Transverse colon (tissue), 4 donors: ENCODE measurements around the gene NKAIN2. TPM values are rescaled to one million over a fixed set of nuclear protein-coding genes. Genes with fewer than 3 reads are reported as not detected.

Experiments
- DNase-seq: peaks from one replicate; pipeline ENCODE4 v3.0.0-alpha.2; 2019
- H3K27ac ChIP-seq, 4 donors: fragments of 200-600 bp; sonication (generic); 2 replicates each; pipeline ENCODE4 v1.5.1; 2016 to 2018; ENCODE audit warnings: inconsistent platforms in 4 of 4
- H3K27me3 ChIP-seq: fragments of 200-600 bp; sonication (generic); 2 replicates; pipeline ENCODE4 v1.5.1; 2017; ENCODE audit warnings: inconsistent platforms
- H3K36me3 ChIP-seq, 4 donors: fragments of 200-600 bp; sonication (generic); 2 replicates each; pipeline ENCODE4 v1.5.1; 2017 to 2019; ENCODE audit warnings: inconsistent platforms in 4 of 4
- H3K4me1 ChIP-seq, 4 donors: fragments of 200-600 bp; sonication (generic); 2 replicates each; pipeline ENCODE4 v1.5.1; 2017 to 2020; ENCODE audit warnings: inconsistent platforms in 4 of 4
- H3K4me3 ChIP-seq, 4 donors: fragments of 200-600 bp; sonication (generic); 1 replicate in 1 of 4; 2 replicates in 3 of 4; pipeline versions ENCODE4 v1.5.1 to v1.6.1; 2017 to 2019; ENCODE audit warnings: inconsistent platforms in 4 of 4
- H3K9me3 ChIP-seq, 2 donors: fragments of 200-600 bp; sonication (generic); 2 replicates each; pipeline ENCODE4 v1.5.1; 2017 to 2019; ENCODE audit warnings: inconsistent platforms in 2 of 2
- EP300 ChIP-seq: sonication (generic); formaldehyde crosslinking; IDR thresholded peaks from one replicate; pipeline ENCODE4 v1.6.1; 2017; ENCODE audit warnings: antibody characterized with exemption, low read depth
- POLR2A ChIP-seq: fragments of 450-650 bp; IDR thresholded peaks from one replicate; pipeline ENCODE4 v1.6.1; 2016; ENCODE audit warnings: antibody characterized with exemption, mild to moderate bottlenecking, moderate library complexity
- POLR2AphosphoS5 ChIP-seq, 3 donors: sonication (generic); formaldehyde crosslinking; IDR thresholded peaks; one replicate each; pipeline ENCODE4 v1.6.1; 2016; ENCODE audit warnings: antibody characterized with exemption in 3 of 3
- whole genome bisulfite sequencing, 2 donors: methylation state at CpG; one replicate each; pipeline ENCODE4 v1.1.5; 2018; ENCODE audit warnings: low coverage in 1 of 2; 5-methylcytosine and 5-hydroxymethylcytosine counted together
- in situ Hi-C, 4 donors: fragments of 200-750 bp; cut with MboI; loops; one replicate each; pipeline versions ENCODE4 v1.15.0 to v1.15.1; 2017; ENCODE audit warnings: low sequenced_read_pairs in 3 of 4, low pct_ligation_motif_present in 1 of 4, low pct_unique_long_range_greater_than_20kb in 1 of 4
- intact Hi-C: fragments of 100-400 bp; cut with DNase I; formaldehyde crosslinking; loops from one replicate; pipeline ENCODE4 v1.15.1; 2023; ENCODE audit warnings: low total_unique reads
- total RNA-seq, 4 donors: library from RNA; depleted of rRNA; stranded (reverse); fragments of >200 nt; gene quantifications; one replicate each; pipeline ENCODE4 v1.1.0, GENCODE V29; 2016
- TF ChIP-seq, protein P1 (sequence below), 5 experiments: fragments of 200-600 bp in 3 of 5; fragments of 450-650 bp in 2 of 5; sonication (generic) in 3 of 5; IDR thresholded peaks; 1 replicate in 2 of 5; 2 replicates in 3 of 5; pipeline ENCODE4 v1.5.1; 2016 to 2017; ENCODE audit warnings: antibody characterized with exemption in 5 of 5, inconsistent platforms in 3 of 5, mild to moderate bottlenecking in 2 of 5, moderate library complexity in 1 of 5

Gene NKAIN2
- total RNA-seq, 4 donors from 2014 or later: 0.32 TPM; not detected in 3

- no peaks in the 10 kb centered on the region for H3K4me1 ChIP-seq
- H3K9me3 ChIP-seq: no peaks in the 10 kb centered on the region
- H3K27me3 ChIP-seq: no peaks in the 10 kb centered on the region
- no peak overlapping the region for H3K27ac ChIP-seq
- no peaks in the 10 kb centered on the region for H3K36me3 ChIP-seq
- no peak for DNase-seq
- no peak overlapping the region for H3K4me3 ChIP-seq
- intact Hi-C loops (no loop called here), in situ Hi-C loops (no loop called here)
- 89 to 94% methylated on average over 6 to 7 of the region's 7 CpGs for WGBS, 2 donors
- TF ChIP-seq, protein P1, sequence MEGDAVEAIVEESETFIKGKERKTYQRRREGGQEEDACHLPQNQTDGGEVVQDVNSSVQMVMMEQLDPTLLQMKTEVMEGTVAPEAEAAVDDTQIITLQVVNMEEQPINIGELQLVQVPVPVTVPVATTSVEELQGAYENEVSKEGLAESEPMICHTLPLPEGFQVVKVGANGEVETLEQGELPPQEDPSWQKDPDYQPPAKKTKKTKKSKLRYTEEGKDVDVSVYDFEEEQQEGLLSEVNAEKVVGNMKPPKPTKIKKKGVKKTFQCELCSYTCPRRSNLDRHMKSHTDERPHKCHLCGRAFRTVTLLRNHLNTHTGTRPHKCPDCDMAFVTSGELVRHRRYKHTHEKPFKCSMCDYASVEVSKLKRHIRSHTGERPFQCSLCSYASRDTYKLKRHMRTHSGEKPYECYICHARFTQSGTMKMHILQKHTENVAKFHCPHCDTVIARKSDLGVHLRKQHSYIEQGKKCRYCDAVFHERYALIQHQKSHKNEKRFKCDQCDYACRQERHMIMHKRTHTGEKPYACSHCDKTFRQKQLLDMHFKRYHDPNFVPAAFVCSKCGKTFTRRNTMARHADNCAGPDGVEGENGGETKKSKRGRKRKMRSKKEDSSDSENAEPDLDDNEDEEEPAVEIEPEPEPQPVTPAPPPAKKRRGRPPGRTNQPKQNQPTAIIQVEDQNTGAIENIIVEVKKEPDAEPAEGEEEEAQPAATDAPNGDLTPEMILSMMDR (IDR thresholded peaks at IDR 0.05): no peak
- TF ChIP-seq POLR2A (no peak), POLR2AphosphoS5 (IDR thresholded peaks at IDR 0.05) (no peak), EP300 (no peak)
Measured at GRCh38 chr6:124430740-124431318, 627.2 kb downstream of the NKAIN2 start.

DNA sequence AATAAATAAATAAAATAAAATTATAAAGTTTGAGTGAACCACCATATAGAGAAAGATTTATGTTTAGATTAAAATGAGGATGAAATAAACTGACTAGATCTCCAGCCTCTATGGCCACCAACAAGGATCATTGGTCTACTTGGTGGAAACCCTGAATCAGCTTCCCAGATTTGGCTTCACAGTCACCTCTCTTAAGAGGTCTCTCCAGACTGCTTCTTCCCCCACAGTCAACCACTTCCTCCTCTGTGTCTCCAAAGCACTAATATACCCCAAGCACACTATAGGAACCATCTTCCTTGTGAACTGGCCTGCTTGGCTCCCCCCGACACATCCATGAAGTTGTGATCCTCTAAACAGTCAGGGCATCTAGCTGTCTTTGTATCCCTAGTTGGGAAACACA, 629.0 kb downstream of the NKAIN2 start:
- TF ChIP-seq EP300: no peak
- TF ChIP-seq, protein P1 (IDR thresholded peaks at IDR 0.05): no peak
- TF ChIP-seq POLR2AphosphoS5 (IDR thresholded peaks at IDR 0.05): no peak
- no peak for TF ChIP-seq POLR2A
- 80% methylated on average over 1 of the region's 1 CpG; no CpG with 5 or more reads in 1 of the 2 donors for WGBS, 2 donors
- H3K27me3 ChIP-seq: no peaks in the 10 kb centered on the region
- no peaks in the 10 kb centered on the region for H3K9me3 ChIP-seq
- no peak overlapping the region for H3K27ac ChIP-seq
- no peaks in the 10 kb centered on the region for H3K4me1 ChIP-seq
- in situ Hi-C loops: no loop called here
- DNase-seq: no peak
- intact Hi-C loops: no loop called here
- H3K4me3 ChIP-seq: no peak overlapping the region
- no peaks in the 10 kb centered on the region for H3K36me3 ChIP-seq

- no peaks in the 10 kb centered on the region for H3K36me3 ChIP-seq
- in situ Hi-C loops: no loop called here
- H3K9me3 ChIP-seq: no peaks in the 10 kb centered on the region
- DNase-seq: no peak
- no peaks in the 10 kb centered on the region for H3K27me3 ChIP-seq
- no peak overlapping the region for H3K27ac ChIP-seq
- TF ChIP-seq EP300: no peak
- no peak for TF ChIP-seq POLR2A
- TF ChIP-seq, protein P1 (IDR thresholded peaks at IDR 0.05): no peak
- TF ChIP-seq POLR2AphosphoS5 (IDR thresholded peaks at IDR 0.05): no peak
- WGBS, 2 donors: 74 to 78% methylated on average over 4 to 6 of the region's 6 CpGs
- no peak overlapping the region for H3K4me3 ChIP-seq
- H3K4me1 ChIP-seq: no peaks in the 10 kb centered on the region
- intact Hi-C loops: no loop called here
Measured at GRCh38 chr6:124433387-124434160, 629.9 kb downstream of the NKAIN2 start.

- TF ChIP-seq, protein P1 (IDR thresholded peaks at IDR 0.05): no peak
- TF ChIP-seq POLR2AphosphoS5 (IDR thresholded peaks at IDR 0.05) (no peak), POLR2A (no peak), EP300 (no peak)
- H3K4me1 ChIP-seq: no peaks in the 10 kb centered on the region
- intact Hi-C loops (no loop called here), in situ Hi-C loops (no loop called here)
- WGBS, 2 donors: 92 to 93% methylated on average over 2 of the region's 2 CpGs
- H3K27me3 ChIP-seq: no peaks in the 10 kb centered on the region
- no peaks in the 10 kb centered on the region for H3K36me3 ChIP-seq
- H3K9me3 ChIP-seq: no peaks in the 10 kb centered on the region
- DNase-seq: no peak
- no peak overlapping the region for H3K4me3 ChIP-seq
- no peak overlapping the region for H3K27ac ChIP-seq
Measured at GRCh38 chr6:124434421-124434820, 630.8 kb downstream of the NKAIN2 start.
